COLO829 (cell line): ENCODE measurements around the gene PIK3R2.
"Not testable (repeated sequence)": the region's sequence is repeated elsewhere in the genome, so short reads cannot be mapped to it uniquely, and the experiment has no call there.

Source experiments
- DNase-seq: peaks from one replicate; pipeline ENCODE4 v3.0.0; 2012; ENCODE audit warnings: low spot score

The PIK3R2 gene

GRCh38 chr19:18152817-18153555 is at the start of gene PIK3R2:
Gene PIK3R2 (plus strand): TSS chr19:18153163. CDS start chr19:18155880, 2,717 bp downstream.
- DNase-seq = peak; percentile 100

GRCh38 chr19:18104793-18105131 is 48.2 kb upstream of the PIK3R2 start:
- DNase-seq = no peak

- not testable (repeated sequence) for DNase-seq
Observed at GRCh38 chr19:18105259-18105658, 47.7 kb upstream of the PIK3R2 start.

- no peak for DNase-seq
Observed at GRCh38 chr19:18107235-18107634, 45.7 kb upstream of the PIK3R2 start.

GRCh38 chr19:18108897-18109296 is 44.1 kb upstream of the PIK3R2 start:
- DNase-seq = no peak

- no peak for DNase-seq
Observed at GRCh38 chr19:18109341-18109732, 43.6 kb upstream of the PIK3R2 start.

- no peak for DNase-seq
Observed at GRCh38 chr19:18109733-18110608, 43.0 kb upstream of the PIK3R2 start.

- DNase-seq = no peak
Observed at GRCh38 chr19:18110609-18111232, 42.2 kb upstream of the PIK3R2 start.

- peak; percentile 70 for DNase-seq
Observed at GRCh38 chr19:18112989-18113478, 39.9 kb upstream of the PIK3R2 start.

- no peak for DNase-seq
Observed at GRCh38 chr19:18113827-18114226, 39.1 kb upstream of the PIK3R2 start.

- DNase-seq = no peak
Observed at GRCh38 chr19:18114483-18114882, 38.5 kb upstream of the PIK3R2 start.

- no peak for DNase-seq
Observed at GRCh38 chr19:18117364-18117691, 35.6 kb upstream of the PIK3R2 start.

GRCh38 chr19:18117692-18118378 is 35.1 kb upstream of the PIK3R2 start:
- DNase-seq = peak; percentile 89

- DNase-seq = no peak
Observed at GRCh38 chr19:18118420-18119012, 34.4 kb upstream of the PIK3R2 start.

GRCh38 chr19:18119013-18119716 is 33.8 kb upstream of the PIK3R2 start:
- DNase-seq = no peak

GRCh38 chr19:18119717-18120105 is 33.3 kb upstream of the PIK3R2 start:
- DNase-seq = no peak

- no peak for DNase-seq
Observed at GRCh38 chr19:18120127-18120526, 32.8 kb upstream of the PIK3R2 start.

- DNase-seq = no peak
Observed at GRCh38 chr19:18121166-18121565, 31.8 kb upstream of the PIK3R2 start.

- DNase-seq = no peak
Observed at GRCh38 chr19:18122424-18122823, 30.5 kb upstream of the PIK3R2 start.

GRCh38 chr19:18122860-18123795 is 29.8 kb upstream of the PIK3R2 start:
- no peak for DNase-seq
